Measurements from ENCODE around the gene RPL22. TPM values are rescaled to one million over a fixed set of nuclear protein-coding genes. Genes with fewer than 3 reads are reported as not detected.

Gene RPL22
- total and polyA plus RNA-seq, 11 donors, result 63.6 to 353 (median 241) TPM

- DNase-seq (no peak), ATAC-seq (no peak)
- Histone ChIP-seq H3K4me1 (peaks cover 0 to 41% (median 24%) of the 10 kb centered on the region in 12 donors), H3K27ac (no peak overlapping the region), H3K9me3 (no peaks in the 10 kb centered on the region), H3K36me3 (no peaks in the 10 kb centered on the region), H3K4me3 (peak overlapping the region in 9 of 12 donors; percentile 2 to 27 (median 12)), H3K27me3 (peaks cover 35 to 81% (median 62%) of the 10 kb centered on the region in 9 donors)
- no peak for TF ChIP-seq POLR2A (IDR thresholded peaks at IDR 0.05)
- TF ChIP-seq CTCF (IDR thresholded peaks at IDR 0.05), result no peak
- WGBS, 4 donors, result 1 to 3% (median 1%) methylated on average over 31 to 99 of the region's 99 CpGs
- intact Hi-C loops (cut with DNase I), result loop anchor here in 5 of 10 donors (5.0 to 10.0 kb wide), 5 partner anchors 35 to 200 kb away; partner anchors contain the start of gene RNF207 (in 3 of the 5)
Observed at GRCh38 chr1:6241887-6242740, 42.7 kb upstream of the RPL22 start.

- H3K27me3 ChIP-seq, result peaks cover 35 to 73% (median 59%) of the 10 kb centered on the region in 9 donors
- peak overlapping the region in 1 of 12 donors; percentile 4 for H3K4me3 ChIP-seq
Observed at GRCh38 chr1:6241107-6241886, 41.9 kb upstream of the RPL22 start.

GRCh38 chr1:6239950-6240768 lies 40.8 kb upstream of the RPL22 start:
- DNase-seq, result no peak
- Histone ChIP-seq H3K27me3 (peaks cover 29 to 62% (median 48%) of the 10 kb centered on the region in 9 donors), H3K9me3 (no peaks in the 10 kb centered on the region), H3K4me3 (no peak overlapping the region), H3K36me3 (no peaks in the 10 kb centered on the region), H3K27ac (no peak overlapping the region), H3K4me1 (peaks cover under 1 to 31% (median 12%) of the 10 kb centered on the region in 12 donors)
- TF ChIP-seq POLR2A (IDR thresholded peaks at IDR 0.05) (no peak), CTCF (IDR thresholded peaks at IDR 0.05) (no peak)
- intact Hi-C loops (cut with DNase I), result loop anchor here in 7 of 10 donors (5.0 to 10.0 kb wide), 7 partner anchors 33 to 198 kb away; partner anchors contain the start of genes RNF207 (in 3 of the 7) and RPL22 (in 2 of the 7)
- WGBS, 4 donors, result 74 to 89% (median 82%) methylated on average over 17 of the region's 17 CpGs
- ATAC-seq, result no peak

More at GRCh38 chr1:6241107-6241886, 41.9 kb upstream of the RPL22 start:
- no peak overlapping the region for H3K27ac ChIP-seq
- H3K36me3 ChIP-seq, result no peaks in the 10 kb centered on the region
- ATAC-seq, result no peak
- intact Hi-C loops (cut with DNase I), result loop anchor here in 5 of 10 donors (5.0 to 10.0 kb wide), 5 partner anchors 34 to 199 kb away; partner anchors contain the start of gene RNF207 (in 3 of the 5)
- H3K4me1 ChIP-seq, result peaks cover 0 to 36% (median 20%) of the 10 kb centered on the region in 12 donors
- TF ChIP-seq CTCF (IDR thresholded peaks at IDR 0.05), result no peak
- no peak for TF ChIP-seq POLR2A (IDR thresholded peaks at IDR 0.05)
- H3K9me3 ChIP-seq, result no peaks in the 10 kb centered on the region
- no peak for DNase-seq
- 28 to 44% (median 37%) methylated on average over 17 to 33 of the region's 33 CpGs for WGBS, 4 donors

All from heart left ventricle (tissue), 16 donors.